Nephron (organoid): ENCODE measurements around the gene AGA.

Experiments used
- H3K27ac Mint-ChIP-seq, 3 experiments: 2 replicates each; pipeline ENCODE4 v1.8.0; 2020; ENCODE audit warnings: mixed read lengths in 3 of 3, mild to moderate bottlenecking in 2 of 3, moderate library complexity in 1 of 3
- H3K27me3 Mint-ChIP-seq: 2 replicates; pipeline ENCODE4 v1.8.0; 2021; ENCODE audit warnings: low read depth, mild to moderate bottlenecking, moderate library complexity, mixed read lengths
- H3K36me3 Mint-ChIP-seq: 2 replicates; pipeline ENCODE4 v1.8.0; 2020; ENCODE audit warnings: low read depth, mixed read lengths
- H3K4me1 Mint-ChIP-seq: 2 replicates; pipeline ENCODE4 v1.8.0; 2020; ENCODE audit warnings: mixed read lengths
- H3K4me3 Mint-ChIP-seq, 3 experiments: 2 replicates each; pipeline ENCODE4 v1.8.0; 2020; ENCODE audit warnings: mild to moderate bottlenecking in 3 of 3, mixed read lengths in 3 of 3, moderate library complexity in 2 of 3
- H3K9me3 Mint-ChIP-seq: 2 replicates; pipeline ENCODE4 v1.8.0; 2020; ENCODE audit warnings: mixed read lengths
- CTCF ChIP-seq, 3 experiments: fragments of 200-600 bp; sonication (generic); IDR thresholded peaks; one replicate each; pipeline ENCODE4 v1.5.0; 2021; ENCODE audit warnings: antibody characterized with exemption in 3 of 3; ENCODE audit not compliant: unreplicated experiment in 3 of 3

AGA gene

DNA sequence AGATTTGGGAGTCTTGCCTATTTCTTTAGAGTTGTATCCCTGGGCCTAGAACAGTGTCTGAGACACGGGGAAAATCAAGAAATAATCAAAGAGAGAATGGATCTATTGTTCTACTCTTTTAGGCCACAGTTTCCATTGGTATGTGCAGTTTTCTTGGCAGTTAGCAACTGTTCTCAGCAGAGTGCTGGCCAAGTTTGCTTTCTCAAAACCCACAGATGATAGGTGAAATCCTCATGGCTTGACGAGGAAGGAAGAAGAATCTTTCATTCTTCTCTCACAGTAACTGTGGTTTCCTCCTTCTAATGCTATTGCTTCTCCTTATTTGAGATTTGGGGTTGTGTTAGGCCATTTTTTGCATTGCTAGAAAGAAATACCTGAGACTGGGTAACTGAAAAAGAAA is 42.2 kb downstream of the AGA start:
- Mint-ChIP-seq H3K27ac (no peak overlapping the region), H3K36me3 (no peaks in the 10 kb centered on the region), H3K4me1 (peaks cover 11% of the 10 kb centered on the region), H3K9me3 (peaks cover 7% of the 10 kb centered on the region), H3K4me3 (no peak overlapping the region), H3K27me3 (no peaks in the 10 kb centered on the region)
- no peak for TF ChIP-seq CTCF (IDR thresholded peaks at IDR 0.05; ENCODE audit: unreplicated experiment in 3 of 3)

DNA sequence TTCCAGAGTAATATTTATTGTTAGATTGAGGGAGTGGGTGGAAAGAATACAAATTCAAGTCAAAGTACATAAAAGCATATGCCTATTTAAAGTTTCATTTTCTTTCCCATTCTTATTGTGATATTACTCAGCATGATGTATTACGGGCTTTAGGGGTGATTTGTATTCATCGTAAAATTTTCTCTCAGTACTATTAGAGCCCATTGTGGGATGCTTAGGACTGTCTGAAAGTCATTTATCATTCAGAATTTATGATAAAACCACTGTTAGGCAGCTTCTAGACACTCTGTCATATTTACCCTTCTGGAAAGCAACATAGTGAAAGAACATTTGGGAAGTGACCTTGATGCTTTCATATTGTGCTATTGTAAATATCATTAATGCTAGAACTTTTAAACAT is 45.9 kb downstream of the AGA start:
- Mint-ChIP-seq H3K4me1 (no peaks in the 10 kb centered on the region), H3K27ac (no peak overlapping the region)
- TF ChIP-seq CTCF (IDR thresholded peaks at IDR 0.05; ENCODE audit: unreplicated experiment in 3 of 3): no peak

GRCh38 chr4:177393236-177393635 is 49.0 kb downstream of the AGA start:
- Mint-ChIP-seq H3K4me1 (no peaks in the 10 kb centered on the region), H3K9me3 (peaks cover 2% of the 10 kb centered on the region), H3K27ac (no peak overlapping the region), H3K4me3 (no peak overlapping the region), H3K27me3 (no peaks in the 10 kb centered on the region), H3K36me3 (no peaks in the 10 kb centered on the region)
- no peak for TF ChIP-seq CTCF (IDR thresholded peaks at IDR 0.05; ENCODE audit: unreplicated experiment in 3 of 3)

More for the DNA sequence above, 45.9 kb downstream of the AGA start:
- H3K4me3 Mint-ChIP-seq: no peak overlapping the region
- no peaks in the 10 kb centered on the region for H3K27me3 Mint-ChIP-seq
- H3K9me3 Mint-ChIP-seq: peaks cover 7% of the 10 kb centered on the region
- no peaks in the 10 kb centered on the region for H3K36me3 Mint-ChIP-seq

- Mint-ChIP-seq H3K4me3 (no peak overlapping the region), H3K36me3 (no peaks in the 10 kb centered on the region), H3K4me1 (no peaks in the 10 kb centered on the region), H3K27me3 (no peaks in the 10 kb centered on the region), H3K27ac (no peak overlapping the region), H3K9me3 (no peaks in the 10 kb centered on the region)
- no peak for TF ChIP-seq CTCF (IDR thresholded peaks at IDR 0.05; ENCODE audit: unreplicated experiment in 3 of 3)
Observed at GRCh38 chr4:177391953-177392352, 50.3 kb downstream of the AGA start.

DNA sequence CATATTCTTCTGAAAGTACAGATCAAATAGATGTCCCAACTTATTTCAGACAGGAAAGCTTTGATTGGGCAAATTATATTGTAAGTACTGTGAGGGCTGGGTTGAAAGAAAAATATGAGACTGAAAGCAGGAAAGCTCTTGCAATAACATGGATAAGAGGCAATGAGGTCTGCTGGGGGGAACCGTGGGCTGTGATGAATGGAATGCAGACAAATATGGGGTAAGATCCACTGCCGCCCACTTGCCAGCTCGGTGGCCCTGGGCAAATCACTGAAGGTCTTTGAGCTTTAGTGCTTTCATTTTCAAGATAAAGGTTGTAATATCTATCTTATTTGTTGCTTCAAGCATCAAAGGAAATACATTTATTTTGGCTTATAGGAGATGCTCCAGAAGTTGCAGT is 51.0 kb downstream of the AGA start:
- H3K27ac Mint-ChIP-seq: peak overlapping the region in 1 of 3 experiments; percentile 15
- H3K36me3 Mint-ChIP-seq: no peaks in the 10 kb centered on the region
- no peaks in the 10 kb centered on the region for H3K27me3 Mint-ChIP-seq
- no peaks in the 10 kb centered on the region for H3K4me1 Mint-ChIP-seq
- no peak overlapping the region for H3K4me3 Mint-ChIP-seq
- no peak for TF ChIP-seq CTCF (IDR thresholded peaks at IDR 0.05; ENCODE audit: unreplicated experiment in 3 of 3)
- H3K9me3 Mint-ChIP-seq: no peaks in the 10 kb centered on the region

DNA sequence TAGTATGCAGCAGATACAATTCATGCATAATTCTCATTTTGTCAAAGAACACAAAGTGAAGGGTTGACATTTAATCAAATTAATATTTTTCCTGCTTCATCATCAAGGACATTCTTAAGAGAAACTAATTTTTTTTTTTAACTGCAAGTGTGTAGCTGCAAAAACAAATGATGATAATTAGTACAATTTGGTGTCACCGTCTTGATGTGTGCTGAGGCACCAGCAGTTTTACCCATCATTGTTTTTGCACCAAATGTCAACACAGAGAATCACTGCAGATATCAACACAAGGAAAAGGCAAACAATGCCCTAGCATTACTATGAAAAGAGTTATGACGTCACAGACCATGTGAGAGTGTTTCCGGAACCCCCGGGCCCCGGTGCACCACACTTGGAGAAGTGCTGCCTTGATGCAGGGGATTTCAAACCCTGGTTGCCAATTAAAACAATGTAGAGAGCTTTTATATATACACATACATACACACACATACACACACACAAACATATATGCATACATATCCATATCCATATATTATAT is 55.9 kb downstream of the AGA start:
- Mint-ChIP-seq H3K4me3 (no peak overlapping the region), H3K9me3 (no peaks in the 10 kb centered on the region), H3K4me1 (no peaks in the 10 kb centered on the region), H3K36me3 (no peaks in the 10 kb centered on the region), H3K27ac (no peak overlapping the region), H3K27me3 (no peaks in the 10 kb centered on the region)
- TF ChIP-seq CTCF (IDR thresholded peaks at IDR 0.05; ENCODE audit: unreplicated experiment in 3 of 3): no peak
